Esophagus muscularis mucosa (tissue), 3 donors: ENCODE data around the gene LY6G6D.

ENCODE experiments used
- POLR2AphosphoS5 ChIP-seq, 2 donors: sonication (generic); formaldehyde crosslinking; IDR thresholded peaks; one replicate each; pipeline ENCODE4 v1.6.1; 2017; ENCODE audit warnings: antibody characterized with exemption in 2 of 2
- TF ChIP-seq, protein P1 (sequence below), 3 experiments: fragments of 200-600 bp in 2 of 3; fragments of 450-650 bp in 1 of 3; sonication (generic) in 2 of 3; IDR thresholded peaks; one replicate each; pipeline ENCODE4 v1.5.1; 2017 to 2019; ENCODE audit warnings: antibody characterized with exemption in 3 of 3, mild to moderate bottlenecking in 2 of 3, moderate library complexity in 1 of 3

- TF ChIP-seq, protein P1, sequence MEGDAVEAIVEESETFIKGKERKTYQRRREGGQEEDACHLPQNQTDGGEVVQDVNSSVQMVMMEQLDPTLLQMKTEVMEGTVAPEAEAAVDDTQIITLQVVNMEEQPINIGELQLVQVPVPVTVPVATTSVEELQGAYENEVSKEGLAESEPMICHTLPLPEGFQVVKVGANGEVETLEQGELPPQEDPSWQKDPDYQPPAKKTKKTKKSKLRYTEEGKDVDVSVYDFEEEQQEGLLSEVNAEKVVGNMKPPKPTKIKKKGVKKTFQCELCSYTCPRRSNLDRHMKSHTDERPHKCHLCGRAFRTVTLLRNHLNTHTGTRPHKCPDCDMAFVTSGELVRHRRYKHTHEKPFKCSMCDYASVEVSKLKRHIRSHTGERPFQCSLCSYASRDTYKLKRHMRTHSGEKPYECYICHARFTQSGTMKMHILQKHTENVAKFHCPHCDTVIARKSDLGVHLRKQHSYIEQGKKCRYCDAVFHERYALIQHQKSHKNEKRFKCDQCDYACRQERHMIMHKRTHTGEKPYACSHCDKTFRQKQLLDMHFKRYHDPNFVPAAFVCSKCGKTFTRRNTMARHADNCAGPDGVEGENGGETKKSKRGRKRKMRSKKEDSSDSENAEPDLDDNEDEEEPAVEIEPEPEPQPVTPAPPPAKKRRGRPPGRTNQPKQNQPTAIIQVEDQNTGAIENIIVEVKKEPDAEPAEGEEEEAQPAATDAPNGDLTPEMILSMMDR (IDR thresholded peaks at IDR 0.05): no peak
- TF ChIP-seq POLR2AphosphoS5 (IDR thresholded peaks at IDR 0.05): no peak
Measured at GRCh38 chr6:31683591-31683990, 31.6 kb upstream of the LY6G6D start.
